Suprapubic skin (tissue), 4 donors: ENCODE measurements around the gene LRRN4CL.

Experiments
- CTCF ChIP-seq, 2 donors: fragments of 200-600 bp in 1 of 2; fragments of 450-650 bp in 1 of 2; sonication (generic) in 1 of 2; IDR thresholded peaks; one replicate each; pipeline ENCODE4 v1.5.1; 2016 to 2019; ENCODE audit warnings: antibody characterized with exemption in 2 of 2, mild to moderate bottlenecking in 1 of 2, moderate library complexity in 1 of 2
- EP300 ChIP-seq: sonication (generic); formaldehyde crosslinking; IDR thresholded peaks from one replicate; pipeline ENCODE4 v1.6.1; 2017; ENCODE audit warnings: antibody characterized with exemption
- POLR2A ChIP-seq, 2 donors: fragments of 450-650 bp; IDR thresholded peaks; one replicate each; pipeline ENCODE4 v1.6.1; 2017; ENCODE audit warnings: antibody characterized with exemption in 2 of 2, mild to moderate bottlenecking in 2 of 2, moderate library complexity in 2 of 2
- POLR2AphosphoS5 ChIP-seq, 3 donors: sonication (generic); formaldehyde crosslinking; IDR thresholded peaks; one replicate each; pipeline ENCODE4 v1.6.1; 2017; ENCODE audit warnings: antibody characterized with exemption in 3 of 3

- no peak for TF ChIP-seq CTCF (IDR thresholded peaks at IDR 0.05)
- no peak for TF ChIP-seq POLR2AphosphoS5 (IDR thresholded peaks at IDR 0.05)
- no peak for TF ChIP-seq POLR2A (IDR thresholded peaks at IDR 0.05)
- no peak for TF ChIP-seq EP300
Observed at GRCh38 chr11:62673196-62673525, 16.2 kb downstream of the LRRN4CL start.
